OCI-M2 (cell line): ENCODE results near the gene KIF2C.
"Not testable (repeated sequence)": the region's sequence is repeated elsewhere in the genome, so short reads cannot be mapped to it uniquely, and the experiment has no call there.

Experiments
- DNase-seq: peaks from one replicate; lab custom pipeline; 2025; ENCODE audit not compliant: unreplicated experiment; lab: John Stamatoyannopoulos, UW

KIF2C gene

DNA sequence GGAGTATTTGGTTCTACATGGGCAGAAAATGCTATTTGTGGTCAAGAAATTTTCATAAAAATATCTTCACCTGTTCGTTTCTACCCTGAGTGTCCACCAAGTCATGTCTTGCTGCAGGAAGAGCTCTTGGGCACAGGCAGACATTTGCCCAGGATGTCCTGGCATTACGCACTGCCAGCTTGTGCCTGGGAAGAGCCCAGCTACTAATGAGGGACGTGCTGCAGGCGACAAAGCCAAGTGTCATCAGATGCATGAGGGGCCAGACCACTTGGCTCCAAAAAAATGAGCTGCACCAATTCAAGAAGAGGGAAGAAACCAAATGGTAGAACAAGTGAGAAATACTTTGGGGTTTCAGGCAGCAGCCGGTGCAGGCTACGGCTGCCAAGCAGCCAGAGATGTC, 21.5 kb upstream of the KIF2C start:
- DNase-seq = no peak

DNA sequence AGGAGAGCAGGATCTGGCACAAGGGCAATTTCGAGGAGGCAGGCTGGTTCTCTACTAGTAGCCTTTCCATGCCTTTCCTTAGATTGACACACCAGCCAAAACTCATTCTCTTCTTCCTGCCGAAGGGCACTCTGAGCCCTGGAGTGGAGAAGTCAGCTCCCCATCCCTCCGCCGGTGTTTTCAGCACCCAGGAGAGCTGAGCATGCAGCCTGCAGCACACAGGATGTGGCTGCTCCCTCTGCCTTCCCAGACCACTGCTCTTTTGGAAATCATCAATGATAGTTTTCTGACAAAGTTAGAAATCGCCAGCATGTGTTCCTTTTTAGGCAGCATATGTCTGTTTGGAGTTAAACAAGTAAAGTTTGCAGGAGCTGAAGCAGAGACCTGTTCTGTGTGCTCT, 20.3 kb upstream of the KIF2C start:
- no peak for DNase-seq

GRCh38 chr1:44720281-44720680, 19.4 kb upstream of the KIF2C start:
- no peak for DNase-seq

DNA sequence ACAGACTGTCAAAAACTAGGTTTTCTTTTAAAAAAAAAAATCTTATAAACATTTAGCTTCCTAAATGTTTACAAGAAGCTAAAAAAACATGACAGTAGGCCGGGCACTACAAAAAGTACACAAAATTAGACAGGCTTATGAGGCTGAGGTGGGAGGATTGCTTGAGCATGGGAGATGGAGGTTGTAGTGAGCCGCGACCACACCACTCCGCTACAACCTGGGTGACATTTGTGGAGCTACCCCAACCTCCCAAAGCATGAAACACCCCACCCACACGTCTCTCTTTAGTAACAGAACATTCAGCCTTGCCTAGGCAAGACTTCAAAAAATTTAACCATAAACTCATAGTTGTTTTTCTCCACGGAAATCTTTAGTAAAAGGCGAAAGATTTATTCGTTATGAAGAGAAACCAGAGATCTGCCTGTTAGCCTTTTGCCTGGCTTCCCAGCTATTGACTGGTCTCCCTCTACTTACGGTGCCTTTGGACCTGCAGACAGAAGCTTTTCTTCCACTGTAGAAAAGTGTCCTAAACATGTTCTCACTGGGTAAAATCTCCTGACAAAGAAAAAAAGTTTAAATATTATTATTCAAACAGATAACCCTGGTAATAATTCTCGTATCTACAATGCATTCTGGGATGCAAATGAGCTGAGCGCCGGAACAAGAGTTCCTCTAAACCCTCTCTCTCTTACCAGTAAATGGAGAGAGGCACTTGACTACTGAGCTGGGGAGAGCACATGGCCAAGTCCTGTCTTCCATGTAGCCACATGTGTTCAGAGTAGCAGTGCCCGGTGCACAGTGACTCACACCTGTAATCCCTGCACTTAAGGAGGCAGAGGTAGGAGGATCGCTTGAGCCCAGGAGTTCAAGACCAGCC, 17.9 kb upstream of the KIF2C start:
- no peak for DNase-seq

DNA sequence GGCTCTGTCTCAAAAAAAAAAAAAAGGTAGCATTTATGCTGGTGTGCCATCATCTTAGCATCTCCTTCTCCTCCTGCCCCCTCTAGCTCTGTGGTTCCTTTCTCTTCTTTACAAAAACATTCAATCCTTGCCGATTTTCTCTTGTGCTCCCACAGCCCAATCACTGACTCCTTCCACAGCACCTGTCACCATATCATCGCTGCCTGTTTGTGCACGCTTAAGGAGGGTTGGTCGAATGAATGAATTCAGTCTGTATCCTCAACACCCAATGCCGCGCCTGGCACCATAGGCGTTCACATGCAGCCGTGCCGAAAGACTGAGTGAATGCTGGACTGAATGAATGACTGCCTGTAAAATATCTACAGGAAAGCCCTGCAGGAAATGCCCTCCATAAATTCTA, 16.6 kb upstream of the KIF2C start:
- DNase-seq = no peak

- DNase-seq = no peak
Measured at GRCh38 chr1:44723496-44724295, 15.9 kb upstream of the KIF2C start.

DNA sequence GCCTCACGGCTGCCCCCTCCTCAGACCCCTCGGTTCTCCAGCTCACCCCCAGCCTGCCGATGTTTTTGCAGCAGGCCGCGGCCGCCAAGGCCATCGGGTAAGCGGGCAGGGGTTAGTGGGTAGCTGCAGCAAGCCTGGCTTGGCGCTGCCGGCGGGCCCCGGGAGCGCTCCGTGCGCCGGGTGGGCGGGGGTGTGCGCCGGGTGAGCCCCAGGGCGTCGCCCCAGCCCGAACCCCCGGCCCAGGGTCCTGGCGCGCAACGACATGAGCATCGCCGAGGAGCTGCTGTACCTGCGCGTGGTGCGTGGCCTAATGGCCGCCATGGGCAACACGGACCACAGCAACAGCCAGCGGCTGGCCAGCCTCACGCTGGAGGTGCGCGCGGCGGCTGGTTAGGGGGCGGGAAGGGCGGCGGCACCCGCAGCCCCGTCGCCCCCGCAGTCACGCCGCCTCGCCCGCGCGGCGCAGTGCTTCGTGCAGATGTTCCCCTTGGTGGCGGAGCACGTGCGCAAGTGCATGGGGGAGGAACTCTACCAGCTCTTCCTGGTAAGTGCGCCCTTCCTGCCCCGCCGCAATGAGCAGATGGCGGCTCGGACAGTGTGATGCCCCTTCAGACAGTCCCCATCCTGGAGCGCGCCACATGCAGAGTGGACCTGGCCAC, 15.2 kb upstream of the KIF2C start:
- DNase-seq = no peak

- no peak for DNase-seq
Measured at GRCh38 chr1:44724955-44725698, 14.5 kb upstream of the KIF2C start.

DNA sequence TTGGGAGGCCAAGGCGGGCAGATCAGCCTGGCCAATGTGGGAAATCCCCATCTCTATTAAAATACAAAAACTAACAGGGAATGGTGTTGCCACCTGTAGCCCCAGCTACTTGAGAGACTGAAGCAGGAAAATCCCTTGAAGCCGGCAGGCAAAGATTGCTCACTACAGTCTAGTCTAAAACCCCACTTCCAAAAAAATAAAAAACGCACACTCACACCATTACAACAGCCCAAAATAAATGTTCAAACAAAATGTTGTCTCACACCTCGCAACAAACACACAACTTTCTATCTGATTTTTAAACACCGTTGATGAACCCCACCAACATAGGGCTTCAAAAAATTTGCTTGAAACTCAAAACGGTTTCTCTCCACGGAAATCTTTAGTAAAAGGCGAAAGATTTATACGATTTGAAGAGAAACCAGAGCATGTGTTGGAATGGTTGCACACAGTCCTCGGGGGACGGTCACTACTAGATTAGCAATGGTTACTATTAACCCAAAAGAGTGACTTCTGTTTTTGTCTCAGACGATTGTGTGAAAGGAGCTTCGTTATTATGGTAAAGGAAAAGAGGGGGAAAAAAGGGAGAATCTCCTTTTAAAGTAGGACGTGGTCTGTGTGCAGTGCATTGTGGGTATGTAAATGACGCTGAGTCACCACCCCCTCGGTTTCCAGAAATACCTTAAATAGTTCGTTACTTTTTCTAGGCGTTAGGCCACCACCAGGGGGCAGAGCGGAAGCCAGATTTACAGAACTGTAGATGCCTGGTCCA, 8.7 kb upstream of the KIF2C start, which contains the start of gene RNU5D-1:
RNU5D-1 (minus strand) TSS at position 430 of the 772 bp plus-strand sequence.
- peak; percentile 95 for DNase-seq

DNA sequence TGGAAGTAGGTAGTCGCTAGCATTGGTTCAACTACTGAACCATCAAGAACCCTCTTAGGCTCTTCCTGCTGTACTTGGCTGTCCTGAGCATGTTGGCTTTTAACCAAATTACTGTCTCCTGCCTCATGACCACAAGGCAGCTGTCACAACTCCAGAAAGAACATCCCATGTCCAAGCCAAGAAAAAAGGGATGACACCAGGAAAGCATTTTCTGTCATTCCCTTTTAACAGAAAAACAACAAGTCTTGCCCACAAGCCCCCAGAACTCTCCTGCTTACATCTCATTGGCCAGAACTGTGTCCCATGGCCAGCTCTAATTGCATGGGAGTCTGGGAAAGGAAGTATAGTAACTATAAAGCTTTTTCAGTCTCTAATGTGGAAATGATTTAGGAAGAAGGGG, 6.3 kb upstream of the KIF2C start:
- no peak for DNase-seq

DNA sequence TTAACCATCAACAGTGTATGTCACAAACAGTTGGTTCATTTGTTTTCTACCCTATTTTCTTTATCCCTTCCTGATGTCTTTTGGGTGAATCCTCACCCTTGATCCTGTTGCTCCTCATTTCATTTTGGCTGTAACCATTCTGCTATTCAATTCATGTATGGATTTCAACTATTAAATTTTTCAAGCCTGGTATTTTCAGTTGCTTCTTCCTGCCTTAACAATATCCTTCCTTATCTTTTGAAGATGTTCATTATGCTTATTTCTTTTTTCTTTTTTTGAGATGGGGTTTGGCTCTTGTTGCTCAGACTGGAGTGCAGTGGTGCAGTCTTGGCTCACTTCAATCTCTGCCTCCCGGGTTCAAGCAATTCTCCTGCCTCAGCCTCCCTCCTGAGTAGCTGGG, 5.9 kb upstream of the KIF2C start:
- DNase-seq = no peak

GRCh38 chr1:44735992-44736391, 3.6 kb upstream of the KIF2C start:
- DNase-seq = no peak

- not testable (repeated sequence) for DNase-seq
Measured at GRCh38 chr1:44738953-44739306, 707 bp upstream of the KIF2C start.

DNA sequence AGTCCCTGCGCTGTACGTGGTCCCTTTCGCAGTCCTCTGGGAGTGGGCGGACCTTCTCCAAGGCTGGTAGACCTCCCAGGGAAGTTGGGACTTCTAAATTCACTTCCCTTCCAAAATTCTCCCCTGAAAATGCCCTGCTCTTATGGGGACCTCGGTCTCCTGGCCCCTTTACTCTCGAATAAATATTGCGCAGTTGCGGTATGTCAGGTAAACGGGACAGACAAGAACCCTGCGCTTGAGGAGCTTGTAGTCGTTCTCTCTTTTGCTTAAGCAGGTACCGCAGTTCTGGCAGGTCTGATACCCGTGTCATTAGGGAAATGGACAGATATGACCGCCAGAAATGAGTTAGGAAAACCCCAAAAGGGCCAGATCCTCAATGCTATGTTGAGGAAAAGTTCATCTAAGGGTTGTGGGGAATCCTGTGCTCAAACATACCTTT, 561 bp downstream of the KIF2C start:
- DNase-seq = no peak

DNA sequence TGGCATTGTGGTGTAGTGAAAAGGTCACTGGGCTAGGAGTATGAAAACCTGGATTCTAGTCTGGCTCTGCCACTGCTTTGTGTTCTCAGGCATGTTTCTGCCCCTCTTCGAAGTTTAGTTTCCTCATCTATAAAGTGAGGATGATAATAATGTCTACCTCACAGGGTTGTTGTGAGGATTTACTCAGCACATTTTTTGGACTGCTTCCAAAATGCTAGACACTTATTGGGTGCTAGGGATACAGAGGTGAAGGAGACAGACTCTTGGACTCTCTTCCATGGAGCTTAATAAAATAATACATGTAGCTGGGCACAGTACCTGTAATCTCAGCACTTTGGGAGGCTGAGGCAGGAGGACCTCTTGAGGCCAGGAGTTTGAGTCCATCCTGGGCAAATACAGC, 3.6 kb downstream of the KIF2C start:
- DNase-seq = no peak

DNA sequence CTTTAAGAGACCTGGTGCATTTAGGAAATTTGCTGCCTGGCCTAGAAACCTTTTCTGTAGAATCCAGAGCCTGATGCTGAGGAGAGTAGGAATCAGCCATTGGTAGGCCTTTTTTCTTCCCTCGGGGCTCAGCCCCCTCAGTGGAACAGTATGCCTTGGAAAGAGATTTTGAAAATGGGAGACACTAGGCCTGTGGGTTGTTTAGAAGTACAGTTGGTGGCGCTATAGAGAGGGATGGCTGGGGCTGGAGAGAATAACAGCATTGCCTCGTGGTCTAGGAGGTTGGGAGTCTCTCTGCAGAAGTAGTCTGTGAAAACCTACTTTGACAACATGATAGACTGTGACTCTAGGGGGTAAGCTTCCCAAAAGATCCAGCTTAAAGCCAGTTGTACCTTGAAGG, 8.2 kb downstream of the KIF2C start:
- DNase-seq = no peak

GRCh38 chr1:44757420-44757819, 17.8 kb downstream of the KIF2C start:
- DNase-seq = no peak

DNA sequence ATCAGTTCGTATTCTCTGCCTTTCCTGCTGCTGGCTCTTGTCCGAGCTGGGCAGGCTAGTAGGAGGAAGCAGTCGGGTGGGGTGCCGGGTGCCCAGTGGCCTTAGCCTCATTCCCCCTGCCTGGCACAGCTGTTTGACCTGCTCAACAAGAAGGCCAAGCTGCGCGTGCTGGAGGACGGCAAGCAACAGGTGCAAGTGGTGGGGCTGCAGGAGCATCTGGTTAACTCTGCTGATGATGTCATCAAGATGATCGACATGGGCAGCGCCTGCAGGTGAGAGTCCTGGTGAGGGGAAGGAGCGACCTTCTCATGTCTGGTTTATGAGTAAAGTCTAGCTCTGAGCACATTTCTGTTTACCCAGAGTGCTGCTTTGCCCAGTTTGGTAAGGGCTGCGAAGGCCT, 19.4 kb downstream of the KIF2C start:
- no peak for DNase-seq

DNA sequence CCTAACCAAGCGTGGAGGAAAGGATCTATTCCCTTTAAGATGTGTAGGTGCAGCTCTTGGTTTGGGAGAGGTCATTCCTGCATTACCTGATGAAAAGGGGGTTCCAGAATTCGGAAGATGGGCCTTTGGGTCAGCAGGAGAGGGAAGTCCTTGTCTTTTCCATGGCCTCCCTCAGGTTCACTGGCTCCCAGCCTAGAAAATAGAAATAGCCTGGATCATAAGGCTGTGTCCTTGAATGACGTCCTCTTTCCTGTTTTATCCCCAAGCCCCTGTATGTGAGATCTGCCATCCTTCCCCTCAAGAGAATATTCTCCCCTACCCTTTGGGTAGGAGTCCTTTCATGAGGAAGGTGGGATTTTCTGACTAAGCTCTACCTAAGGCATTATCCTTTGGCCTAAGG, 21.2 kb downstream of the KIF2C start:
- no peak for DNase-seq

DNA sequence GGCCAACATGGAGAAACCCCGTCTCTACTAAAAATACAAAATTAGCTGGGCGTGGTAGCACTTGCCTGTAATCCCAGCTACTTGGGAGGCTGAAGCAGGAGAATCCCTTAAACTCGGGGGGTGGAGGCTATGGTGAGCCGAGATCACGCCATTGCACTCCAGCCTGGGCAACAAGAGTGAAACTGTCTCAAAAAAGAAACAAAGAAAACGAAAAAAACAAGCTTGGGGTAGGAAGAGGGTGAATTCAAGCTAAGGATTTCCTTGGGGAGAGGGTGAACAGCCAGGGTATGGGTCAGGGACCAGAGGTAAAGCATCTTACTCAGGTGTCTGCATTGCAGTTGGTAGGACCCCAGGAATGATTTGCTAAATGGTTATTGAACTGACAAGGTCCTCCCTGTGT, 26.8 kb downstream of the KIF2C start:
- DNase-seq = not testable (repeated sequence)
